ENCODE measurements around the gene GTPBP3.

Gene GTPBP3

GRCh38 chr19:17328517-17329365, 8.6 kb upstream of the GTPBP3 start:
- peak; percentile 37 for DNase-seq

- no peak for DNase-seq
Measured at GRCh38 chr19:17329366-17330261, 7.7 kb upstream of the GTPBP3 start.

GRCh38 chr19:17330262-17331044, 6.9 kb upstream of the GTPBP3 start:
- no peak for DNase-seq

GRCh38 chr19:17331045-17331558, 6.3 kb upstream of the GTPBP3 start:
- DNase-seq: no peak

GRCh38 chr19:17332360-17332676, 5.0 kb upstream of the GTPBP3 start:
- no peak for DNase-seq

DNA sequence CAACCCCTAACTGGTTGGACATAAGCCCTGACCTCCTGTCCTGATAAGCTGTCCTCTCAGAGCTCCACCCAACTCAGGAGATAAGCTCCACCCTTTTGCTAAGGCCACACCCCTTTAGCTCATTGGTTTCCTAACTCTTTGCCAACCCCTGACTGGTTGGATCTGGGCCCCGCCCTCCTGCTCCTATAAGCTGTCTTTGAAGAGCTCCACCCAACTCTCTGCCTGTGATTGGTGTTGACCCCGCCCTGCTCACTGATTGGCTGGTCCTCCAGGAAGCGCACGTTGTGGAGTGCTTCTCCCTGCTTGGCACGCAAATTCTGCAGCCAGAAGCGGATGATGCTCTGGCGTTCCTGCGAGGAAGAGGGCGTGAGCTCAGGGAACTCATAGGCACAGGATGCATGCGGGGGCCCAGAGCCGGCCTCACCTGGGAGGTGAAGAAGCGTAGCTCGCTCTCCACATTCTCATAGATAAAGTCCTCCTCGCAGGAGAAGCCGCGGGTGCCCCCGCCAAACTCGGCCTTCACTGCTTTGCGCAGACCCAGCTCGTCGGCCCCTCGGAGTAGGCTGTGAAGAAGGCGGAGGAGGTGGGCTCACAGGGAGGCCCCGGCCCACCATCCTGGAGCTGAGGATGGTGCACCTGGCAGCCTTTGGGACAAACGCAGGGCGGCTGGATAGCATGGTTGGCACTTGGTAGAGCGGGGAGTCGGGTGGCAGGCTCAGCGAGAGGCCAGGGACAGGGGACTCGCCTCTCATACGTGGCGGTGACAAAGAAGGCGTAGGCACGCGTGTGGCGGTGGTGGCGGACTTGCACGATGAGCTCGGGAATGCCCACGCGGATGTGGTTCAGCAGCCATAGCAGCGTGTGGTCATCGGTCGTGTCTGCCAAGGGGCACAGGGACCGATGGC, 4.4 kb upstream of the GTPBP3 start:
- DNase-seq: peak; percentile 70

GRCh38 chr19:17333611-17334413, 3.5 kb upstream of the GTPBP3 start:
- peak; percentile 73 for DNase-seq

GRCh38 chr19:17334414-17335409, 2.6 kb upstream of the GTPBP3 start, which contains the start of gene ANO8:
TSS of gene ANO8 (minus strand) at chr19:17334855. CDS start at chr19:17334670, 185 bp downstream.
- DNase-seq: peak; percentile 95

DNA sequence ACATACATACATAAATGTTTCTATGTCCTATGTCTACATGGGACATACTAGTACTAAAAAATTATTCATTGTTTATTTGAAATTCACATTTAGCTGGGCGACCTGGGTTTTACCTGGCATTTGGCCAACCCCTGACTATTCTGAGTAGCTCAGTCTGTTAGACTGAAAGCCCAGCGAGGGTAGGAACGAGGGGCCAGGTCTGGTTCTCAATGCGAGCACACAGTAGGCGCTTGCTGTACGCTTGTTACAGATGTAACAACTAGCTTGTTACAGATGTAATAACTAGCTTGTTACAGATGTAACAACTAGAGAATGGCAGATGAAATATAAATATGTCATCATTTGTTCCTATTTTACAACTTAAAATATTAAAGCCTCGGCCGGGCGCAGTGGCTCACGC, 1.8 kb upstream of the GTPBP3 start:
- no peak for DNase-seq

GRCh38 chr19:17337675-17338432, 501 bp downstream of the GTPBP3 start:
- DNase-seq: no peak

DNA sequence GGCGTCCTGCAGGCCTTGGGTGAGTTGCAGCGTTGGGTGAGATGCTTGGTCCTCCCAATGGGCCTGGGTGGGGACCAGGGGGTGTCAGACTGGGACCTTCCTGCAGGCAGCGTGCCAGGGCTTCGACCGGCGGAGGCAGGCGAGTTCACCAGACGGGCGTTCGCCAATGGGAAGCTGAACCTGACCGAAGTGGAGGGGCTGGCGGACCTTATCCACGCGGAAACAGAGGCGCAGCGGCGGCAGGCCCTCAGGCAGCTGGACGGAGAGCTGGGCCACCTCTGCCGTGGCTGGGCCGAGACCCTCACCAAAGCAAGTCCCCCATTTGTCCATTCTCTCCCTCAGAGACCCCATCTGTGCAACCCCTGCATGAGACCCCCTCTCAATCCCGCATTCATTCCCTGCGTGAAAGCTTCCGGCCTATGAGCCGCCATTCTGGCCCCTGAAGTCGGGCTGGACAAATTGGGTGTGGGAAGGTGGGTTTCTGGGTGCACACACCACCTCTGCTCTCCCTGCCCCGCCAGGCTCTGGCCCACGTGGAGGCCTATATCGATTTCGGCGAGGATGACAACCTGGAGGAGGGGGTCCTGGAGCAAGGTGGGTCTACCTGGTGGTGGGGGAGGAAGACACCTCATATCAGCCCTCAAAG, 1.2 kb downstream of the GTPBP3 start:
- DNase-seq: no peak

GRCh38 chr19:17339088-17339741, 1.9 kb downstream of the GTPBP3 start:
- DNase-seq: no peak

DNA sequence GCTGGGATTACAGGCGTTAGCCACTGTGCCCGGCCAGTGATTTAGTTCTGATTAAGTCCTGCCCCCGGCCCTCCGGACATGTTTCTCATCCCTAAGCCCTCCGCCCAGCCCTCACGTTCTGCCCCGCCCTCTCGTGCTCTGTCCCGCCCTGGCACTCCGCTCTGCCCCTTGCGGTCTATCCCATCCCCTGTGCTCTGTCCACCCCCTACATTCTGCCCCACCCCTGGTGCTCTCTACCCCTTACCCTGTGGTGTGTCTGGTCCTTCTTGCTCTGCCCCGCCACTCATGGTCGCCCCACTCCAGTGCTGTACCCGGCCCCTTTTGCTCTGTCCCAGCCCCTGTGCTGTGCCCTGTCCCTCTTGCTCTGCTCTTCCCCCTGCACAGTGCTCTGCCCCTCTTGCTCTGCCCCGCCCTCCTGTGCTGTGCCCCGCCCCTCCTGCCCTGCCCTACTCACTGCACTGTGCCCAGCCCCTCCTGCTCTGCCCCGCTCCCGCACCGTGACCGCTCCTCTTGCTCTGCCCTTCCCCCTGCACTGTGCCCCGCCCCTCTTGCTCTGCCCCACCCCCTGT, 3.0 kb downstream of the GTPBP3 start:
- no peak for DNase-seq

DNA sequence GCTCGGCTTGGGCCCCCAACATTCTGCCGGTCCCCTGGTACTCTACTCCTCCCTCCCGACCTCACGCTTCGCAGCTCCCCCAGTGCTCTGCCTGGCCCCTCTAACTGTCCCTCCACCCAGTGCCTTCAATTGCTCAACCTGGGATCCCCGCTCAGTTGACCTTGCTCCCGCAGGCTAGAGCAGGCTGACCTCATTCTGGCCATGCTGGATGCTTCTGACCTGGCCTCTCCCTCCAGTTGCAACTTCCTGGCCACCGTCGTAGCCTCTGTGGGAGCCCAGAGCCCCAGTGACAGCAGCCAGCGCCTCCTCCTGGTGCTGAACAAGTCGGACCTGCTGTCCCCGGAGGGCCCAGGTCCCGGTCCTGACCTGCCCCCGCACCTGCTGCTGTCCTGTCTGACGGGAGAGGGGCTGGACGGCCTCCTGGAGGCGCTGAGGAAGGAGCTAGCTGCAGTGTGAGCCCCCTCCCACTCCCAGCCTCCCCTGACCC, 3.6 kb downstream of the GTPBP3 start:
- DNase-seq: no peak

DNA sequence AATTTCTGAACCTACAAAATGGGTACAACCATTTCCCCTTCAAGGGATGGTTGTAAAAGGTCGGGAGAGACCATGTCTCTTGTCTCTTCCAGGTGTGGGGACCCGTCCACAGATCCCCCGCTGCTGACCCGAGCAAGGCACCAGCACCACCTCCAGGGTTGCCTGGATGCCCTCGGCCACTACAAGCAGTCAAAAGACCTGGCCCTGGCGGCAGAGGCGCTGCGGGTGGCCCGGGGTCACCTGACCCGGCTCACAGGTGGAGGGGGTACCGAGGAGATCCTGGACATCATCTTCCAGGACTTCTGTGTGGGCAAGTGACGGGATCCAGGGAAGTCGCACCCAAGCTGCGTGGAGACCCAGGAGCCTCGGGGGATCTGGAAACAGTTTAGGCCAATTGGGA, 4.0 kb downstream of the GTPBP3 start:
- no peak for DNase-seq

GRCh38 chr19:17341845-17342244, 4.5 kb downstream of the GTPBP3 start:
- DNase-seq: no peak

DNA sequence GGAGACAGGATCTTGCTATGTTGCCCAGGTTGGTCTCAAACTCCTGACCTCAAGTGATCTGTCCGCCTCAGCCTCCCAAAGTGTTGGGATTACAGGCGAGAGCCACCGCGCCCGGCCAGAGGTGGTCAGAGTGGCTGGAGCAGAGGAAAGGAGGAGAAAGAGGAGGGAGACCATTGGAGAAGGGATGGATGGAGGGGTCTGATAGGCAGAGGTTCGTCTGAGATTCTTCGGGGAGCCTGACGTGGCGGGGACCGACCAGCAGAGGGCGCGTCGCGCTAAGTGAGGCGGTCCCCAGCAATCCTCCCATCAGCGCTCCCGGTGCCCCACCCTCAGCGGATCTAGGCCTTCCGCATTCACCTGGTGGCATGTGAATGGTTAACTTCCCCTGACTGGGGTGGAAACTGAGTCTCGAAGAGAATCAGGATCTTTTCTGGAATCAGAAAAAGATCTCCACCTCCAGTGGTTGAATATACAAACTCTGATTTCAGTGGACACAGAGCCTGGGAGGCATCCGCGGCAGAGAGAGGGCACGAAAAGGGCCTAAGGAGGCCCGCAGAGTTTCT, 8.8 kb downstream of the GTPBP3 start:
- peak; percentile 65 for DNase-seq
